Activated CD8-positive, alpha-beta T cell treated with anti-CD3 and anti-CD28 coated beads, Interleukin-2, amount 10 ng/mL, durations not matched to agents 7 days and 5 days (primary cell): ENCODE results near the gene RDX. TPM values are rescaled to one million over a fixed set of nuclear protein-coding genes. Genes with fewer than 3 reads are reported as not detected.
"Not testable (repeated sequence)": the region's sequence is repeated elsewhere in the genome, so short reads cannot be mapped to it uniquely, and the experiment has no call there.

Experiments
- ATAC-seq: fragments of 150-1000 bp; cut with Tn5 transposase; one replicate; pipeline ENCODE4 v1.10.0; 2021; ENCODE audit warnings: moderate library complexity
- CTCF ChIA-PET: fragments of 350-600 bp; sonication (Branson Sonifier 250); formaldehyde crosslinking; loops from one replicate; lab custom pipeline; 2021; ENCODE audit warnings: antibody characterized with exemption; lab: Charles Lee
- POLR2A ChIA-PET: fragments of 350-600 bp; sonication (Branson Sonifier 250); formaldehyde crosslinking; loops from one replicate; lab custom pipeline; 2021; ENCODE audit warnings: antibody characterized with exemption; lab: Charles Lee
- DNase-seq: peaks from one replicate; pipeline ENCODE4 v3.0.0-alpha.2; 2020
- H3K27ac Mint-ChIP-seq: one replicate; pipeline ENCODE4 v1.8.0; 2021; ENCODE audit warnings: mild to moderate bottlenecking, mixed read lengths
- H3K27me3 Mint-ChIP-seq: one replicate; pipeline ENCODE4 v1.8.0; 2021; ENCODE audit warnings: low read depth, mixed read lengths
- H3K36me3 Mint-ChIP-seq: one replicate; pipeline ENCODE4 v1.8.0; 2021; ENCODE audit warnings: low read depth, mixed read lengths
- H3K4me1 Mint-ChIP-seq: one replicate; pipeline ENCODE4 v1.8.0; 2021; ENCODE audit warnings: low read depth, mixed read lengths
- H3K4me3 Mint-ChIP-seq: one replicate; pipeline ENCODE4 v1.8.0; 2021; ENCODE audit warnings: mild to moderate bottlenecking, mixed read lengths
- H3K9me3 Mint-ChIP-seq: one replicate; pipeline ENCODE4 v1.8.0; 2022; ENCODE audit warnings: mixed read lengths; ENCODE audit not compliant: insufficient read depth
- total RNA-seq, 2 experiments: library from RNA; stranded (reverse); gene quantifications; one replicate each; pipeline ENCODE4 v1.2.3, GENCODE V29; 2021

Gene RDX
- total RNA-seq, 2 experiments from 2014 or later: 37.9 to 39.6 TPM

DNA sequence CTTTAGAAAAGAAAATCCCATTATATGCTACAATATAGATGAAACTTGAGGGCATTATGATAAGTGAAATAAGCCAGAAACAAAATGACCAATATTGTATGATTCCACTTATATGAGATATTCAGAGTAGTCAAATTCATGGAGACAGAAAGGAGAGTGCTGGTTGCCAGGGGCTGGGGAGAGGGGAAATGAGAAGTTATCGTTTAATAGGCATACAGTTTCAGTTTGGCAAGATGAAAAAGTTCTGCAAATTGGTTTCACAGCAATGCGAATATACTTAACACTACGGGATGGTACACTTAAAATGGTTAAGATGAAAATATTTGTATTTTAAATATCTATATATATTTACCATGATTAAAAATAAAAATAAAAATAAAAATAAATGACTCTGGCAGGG lies 31.1 kb upstream of the RDX start:
- POLR2A ChIA-PET: interaction anchor here (2.0 kb wide), 1 partner anchor 22 kb away, joined by 12 read pairs; no protein-coding TSS in a partner anchor
- Mint-ChIP-seq H3K4me3 (peak overlapping the region; percentile 76), H3K4me1 (peaks cover 16% of the 10 kb centered on the region), H3K36me3 (peaks cover 15% of the 10 kb centered on the region), H3K27me3 (no peaks in the 10 kb centered on the region), H3K27ac (peak overlapping the region; percentile 2), H3K9me3 (no peaks in the 10 kb centered on the region)
- no peak for ATAC-seq
- CTCF ChIA-PET: interaction anchor here (1.4 kb wide), 1 partner anchor 50 kb away, joined by 3 read pairs; no protein-coding TSS in a partner anchor
- DNase-seq: no peak

GRCh38 chr11:110323786-110324185 lies 27.4 kb upstream of the RDX start:
- Mint-ChIP-seq H3K4me1 (peaks cover 12% of the 10 kb centered on the region), H3K27me3 (peaks cover 3% of the 10 kb centered on the region), H3K9me3 (no peaks in the 10 kb centered on the region), H3K4me3 (no peak overlapping the region), H3K27ac (no peak overlapping the region), H3K36me3 (peaks cover 3% of the 10 kb centered on the region)
- ATAC-seq (no peak), DNase-seq (no peak)
- ChIA-PET POLR2A (no interaction called here), CTCF (interaction anchor here (1.0 kb wide), 1 partner anchor 122 kb away, joined by 3 read pairs; no protein-coding TSS in a partner anchor)

- H3K9me3 Mint-ChIP-seq: no peaks in the 10 kb centered on the region
- no peak overlapping the region for H3K4me3 Mint-ChIP-seq
- H3K27ac Mint-ChIP-seq: no peak overlapping the region
- POLR2A ChIA-PET: no interaction called here
- H3K36me3 Mint-ChIP-seq: no peaks in the 10 kb centered on the region
- no peak for ATAC-seq
- no peaks in the 10 kb centered on the region for H3K4me1 Mint-ChIP-seq
- peaks cover 3% of the 10 kb centered on the region for H3K27me3 Mint-ChIP-seq
- CTCF ChIA-PET: no interaction called here
- no peak for DNase-seq
Measured at GRCh38 chr11:110319501-110319900, 23.1 kb upstream of the RDX start.

GRCh38 chr11:110318638-110319404 lies 22.4 kb upstream of the RDX start:
- no peaks in the 10 kb centered on the region for H3K36me3 Mint-ChIP-seq
- H3K27me3 Mint-ChIP-seq: peaks cover 3% of the 10 kb centered on the region
- H3K27ac Mint-ChIP-seq: no peak overlapping the region
- CTCF ChIA-PET: no interaction called here
- H3K9me3 Mint-ChIP-seq: no peaks in the 10 kb centered on the region
- ATAC-seq (no peak), DNase-seq (no peak)
- POLR2A ChIA-PET: interaction anchor here (0.7 kb wide), 1 partner anchor 9 kb away, joined by 3 read pairs; no protein-coding TSS in a partner anchor
- H3K4me3 Mint-ChIP-seq: no peak overlapping the region
- H3K4me1 Mint-ChIP-seq: no peaks in the 10 kb centered on the region

DNA sequence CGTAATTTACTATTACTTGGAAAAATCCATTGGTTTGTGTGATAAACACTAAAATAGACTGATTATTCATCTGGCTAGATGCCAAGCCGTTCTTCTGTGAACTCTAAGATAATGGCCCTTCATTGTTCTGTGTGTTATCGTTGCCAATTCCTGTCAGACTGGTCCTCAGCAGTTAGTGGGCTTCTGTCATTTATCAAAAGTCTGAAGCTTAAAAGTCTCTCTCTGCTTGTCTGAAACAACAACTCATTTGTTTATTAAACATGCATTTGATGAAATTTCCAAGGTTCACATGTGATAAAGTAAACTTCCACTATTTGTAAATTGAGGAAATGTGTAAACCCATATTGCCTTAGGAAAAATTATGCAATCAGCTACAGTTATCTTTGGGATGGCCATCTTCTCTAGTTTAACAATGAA lies 21.1 kb upstream of the RDX start:
- ChIA-PET POLR2A (no interaction called here), CTCF (interaction anchor here (0.8 kb wide), 1 partner anchor 12 kb away, joined by 3 read pairs; no protein-coding TSS in a partner anchor)
- H3K27me3 Mint-ChIP-seq: peaks cover 3% of the 10 kb centered on the region
- ATAC-seq (no peak), DNase-seq (no peak)
- no peak overlapping the region for H3K4me3 Mint-ChIP-seq
- H3K9me3 Mint-ChIP-seq: no peaks in the 10 kb centered on the region
- H3K36me3 Mint-ChIP-seq: no peaks in the 10 kb centered on the region
- no peak overlapping the region for H3K27ac Mint-ChIP-seq
- no peaks in the 10 kb centered on the region for H3K4me1 Mint-ChIP-seq

DNA sequence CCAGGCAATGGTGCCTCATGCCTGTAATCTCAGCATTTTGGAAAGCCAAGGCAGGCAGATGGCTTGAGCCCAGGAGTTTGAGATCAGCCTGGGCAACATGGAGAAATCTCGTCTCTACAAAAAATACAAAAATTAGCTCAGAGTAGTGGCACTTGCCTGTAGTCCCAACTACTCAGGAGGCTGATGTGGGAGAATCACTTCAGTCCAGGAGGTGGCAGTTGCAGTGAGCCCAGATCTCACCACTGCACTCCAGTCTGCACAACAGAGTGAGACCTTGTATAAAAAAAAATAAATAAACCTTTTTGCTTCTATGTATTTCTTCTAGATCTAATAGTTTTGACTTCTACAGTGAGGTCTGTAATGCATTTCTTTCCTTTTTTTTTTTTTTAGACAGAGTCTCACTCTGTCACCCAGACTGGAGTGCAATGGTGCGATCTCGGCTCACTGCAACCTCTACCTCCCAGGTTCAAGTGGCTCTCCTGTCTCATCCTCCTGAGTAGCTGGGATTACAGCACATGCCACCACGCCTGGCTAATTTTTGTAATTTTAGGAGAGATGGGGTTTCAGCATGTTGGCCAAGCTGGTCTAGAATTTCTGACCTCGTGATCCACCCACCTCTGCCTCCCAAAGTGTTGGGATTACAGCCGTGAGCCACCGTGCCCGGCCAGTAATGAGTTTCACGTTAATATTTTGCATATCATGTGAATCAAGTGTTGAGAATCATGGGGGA lies 18.1 kb upstream of the RDX start:
- POLR2A ChIA-PET: no interaction called here
- ATAC-seq: no peak
- CTCF ChIA-PET: interaction anchor here (1.0 to 1.1 kb wide), 2 partner anchors 24 to 63 kb away, joined by 3 read pairs; no protein-coding TSS in a partner anchor

DNA sequence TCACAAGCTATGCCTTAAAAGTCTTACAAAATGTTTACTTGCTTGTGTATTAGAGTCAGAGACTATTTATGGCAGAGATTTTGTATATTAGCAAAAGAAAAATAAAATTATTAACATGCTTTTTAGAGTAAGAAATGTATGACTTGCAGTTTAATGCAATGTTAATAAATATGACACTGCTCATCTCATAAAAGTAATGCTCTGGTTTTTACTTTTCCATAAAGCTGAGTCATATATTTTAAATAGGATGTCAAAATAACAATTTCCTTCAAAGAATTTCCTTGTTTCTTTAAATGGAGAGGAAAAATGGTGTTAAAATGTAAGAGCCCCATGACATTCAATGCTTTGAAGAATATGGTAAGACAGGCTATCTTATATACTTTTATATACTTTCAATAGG lies 16.3 kb upstream of the RDX start:
- POLR2A ChIA-PET: interaction anchor here (0.5 kb wide), 1 partner anchor 63 kb away, joined by 3 read pairs; no protein-coding TSS in a partner anchor
- Mint-ChIP-seq H3K27ac (no peak overlapping the region), H3K4me1 (peaks cover 4% of the 10 kb centered on the region), H3K4me3 (no peak overlapping the region), H3K27me3 (no peaks in the 10 kb centered on the region), H3K36me3 (no peaks in the 10 kb centered on the region), H3K9me3 (no peaks in the 10 kb centered on the region)
- CTCF ChIA-PET: interaction anchor here (0.7 kb wide), 1 partner anchor 36 kb away, joined by 3 read pairs; no protein-coding TSS in a partner anchor
- no peak for DNase-seq
- ATAC-seq: no peak

More for the DNA sequence above, 18.1 kb upstream of the RDX start:
- H3K4me3 Mint-ChIP-seq: no peak overlapping the region
- H3K36me3 Mint-ChIP-seq: no peaks in the 10 kb centered on the region
- H3K27me3 Mint-ChIP-seq: no peaks in the 10 kb centered on the region
- no peak overlapping the region for H3K27ac Mint-ChIP-seq
- no peaks in the 10 kb centered on the region for H3K9me3 Mint-ChIP-seq
- no peak for DNase-seq
- peaks cover 4% of the 10 kb centered on the region for H3K4me1 Mint-ChIP-seq

DNA sequence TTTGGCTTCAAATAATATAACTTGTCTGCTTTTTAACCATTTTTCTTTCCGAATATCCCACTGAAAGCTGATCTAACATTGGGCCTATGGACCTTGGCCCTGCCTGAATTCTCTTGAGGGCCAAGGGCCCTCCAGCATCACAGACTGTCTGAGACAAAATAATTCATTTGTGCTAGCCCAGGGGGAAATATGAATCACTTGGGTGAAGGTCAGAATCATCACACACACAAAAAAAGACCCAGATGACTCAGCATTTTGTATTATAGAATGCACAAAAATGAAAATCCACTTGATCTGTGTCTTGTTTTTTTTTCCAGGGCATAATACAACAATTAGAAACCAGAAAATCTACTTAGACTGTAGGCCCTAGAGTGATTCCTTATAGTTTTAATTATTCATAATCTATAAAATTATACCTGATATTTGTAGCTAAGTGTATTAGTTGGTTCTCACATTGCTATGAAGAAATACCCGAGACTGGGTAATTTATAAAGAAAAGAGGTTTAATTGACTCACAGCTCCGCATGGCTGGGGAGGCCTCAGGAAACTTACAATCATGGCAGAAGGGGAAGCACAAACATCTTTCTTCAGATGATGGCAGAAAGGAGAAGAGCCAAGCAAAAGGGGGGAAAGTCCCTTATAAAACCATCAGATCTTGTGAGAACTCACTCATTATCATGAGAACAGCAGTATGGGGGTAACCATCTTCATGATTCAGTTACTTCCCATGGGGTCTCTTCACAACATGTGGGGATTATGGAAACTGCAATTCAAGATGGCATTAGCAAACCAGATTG lies 15.6 kb upstream of the RDX start:
- no peaks in the 10 kb centered on the region for H3K27me3 Mint-ChIP-seq
- DNase-seq (no peak), ATAC-seq (no peak)
- H3K36me3 Mint-ChIP-seq: no peaks in the 10 kb centered on the region
- ChIA-PET CTCF (interaction anchor here (0.7 kb wide), 1 partner anchor 36 kb away, joined by 3 read pairs; no protein-coding TSS in a partner anchor), POLR2A (interaction anchor here (0.5 kb wide), 1 partner anchor 62 kb away, joined by 3 read pairs; no protein-coding TSS in a partner anchor)
- no peak overlapping the region for H3K4me3 Mint-ChIP-seq
- no peaks in the 10 kb centered on the region for H3K9me3 Mint-ChIP-seq
- H3K27ac Mint-ChIP-seq: no peak overlapping the region
- peaks cover 4% of the 10 kb centered on the region for H3K4me1 Mint-ChIP-seq

- peaks cover 4% of the 10 kb centered on the region for H3K4me1 Mint-ChIP-seq
- no peaks in the 10 kb centered on the region for H3K9me3 Mint-ChIP-seq
- H3K27ac Mint-ChIP-seq: no peak overlapping the region
- ChIA-PET CTCF (no interaction called here), POLR2A (no interaction called here)
- H3K36me3 Mint-ChIP-seq: no peaks in the 10 kb centered on the region
- peaks cover 2% of the 10 kb centered on the region for H3K27me3 Mint-ChIP-seq
- ATAC-seq (no peak), DNase-seq (no peak)
- no peak overlapping the region for H3K4me3 Mint-ChIP-seq
Measured at GRCh38 chr11:110308071-110308470, 11.7 kb upstream of the RDX start.

GRCh38 chr11:110306019-110306388 lies 9.6 kb upstream of the RDX start:
- not testable (repeated sequence) for H3K9me3 Mint-ChIP-seq, DNase-seq, H3K4me1 Mint-ChIP-seq, H3K4me3 Mint-ChIP-seq, H3K27me3 Mint-ChIP-seq, ATAC-seq, H3K36me3 Mint-ChIP-seq, H3K27ac Mint-ChIP-seq
- POLR2A ChIA-PET: interaction anchor here (1.2 kb wide), 1 partner anchor 10 kb away, joined by 3 read pairs; the partner anchor contains the start of gene RDX
- CTCF ChIA-PET: interaction anchor here (0.9 to 1.3 kb wide), 2 partner anchors 104 to 129 kb away, joined by 3 read pairs; no protein-coding TSS in a partner anchor
